ENCODE measurements around the gene RNGTT.
"Not testable (repeated sequence)": the region's sequence is repeated elsewhere in the genome, so short reads cannot be mapped to it uniquely, and the experiment has no call there.

RNGTT gene

GRCh38 chr6:88858455-88858854 lies 105.0 kb downstream of the RNGTT start:
- DNase-seq: no peak

DNA sequence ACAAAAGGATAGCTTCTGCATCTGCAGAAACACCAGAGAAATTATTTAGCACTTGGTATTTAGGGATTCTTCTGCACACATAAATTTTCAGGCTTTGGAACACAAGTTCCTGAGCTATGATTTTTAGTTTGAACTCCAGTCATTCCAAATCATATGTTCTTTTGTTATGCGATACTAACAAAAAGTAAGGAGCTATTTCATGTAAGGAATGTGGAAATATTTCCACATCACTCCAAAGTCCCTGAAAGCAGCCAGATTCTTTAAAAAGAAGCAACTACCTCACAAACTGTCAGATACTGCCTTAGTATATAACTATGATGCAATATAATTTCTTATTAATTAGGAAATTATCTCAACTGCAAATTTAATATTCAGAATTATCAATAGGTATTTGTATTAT lies 106.9 kb downstream of the RNGTT start:
- no peak for DNase-seq

DNA sequence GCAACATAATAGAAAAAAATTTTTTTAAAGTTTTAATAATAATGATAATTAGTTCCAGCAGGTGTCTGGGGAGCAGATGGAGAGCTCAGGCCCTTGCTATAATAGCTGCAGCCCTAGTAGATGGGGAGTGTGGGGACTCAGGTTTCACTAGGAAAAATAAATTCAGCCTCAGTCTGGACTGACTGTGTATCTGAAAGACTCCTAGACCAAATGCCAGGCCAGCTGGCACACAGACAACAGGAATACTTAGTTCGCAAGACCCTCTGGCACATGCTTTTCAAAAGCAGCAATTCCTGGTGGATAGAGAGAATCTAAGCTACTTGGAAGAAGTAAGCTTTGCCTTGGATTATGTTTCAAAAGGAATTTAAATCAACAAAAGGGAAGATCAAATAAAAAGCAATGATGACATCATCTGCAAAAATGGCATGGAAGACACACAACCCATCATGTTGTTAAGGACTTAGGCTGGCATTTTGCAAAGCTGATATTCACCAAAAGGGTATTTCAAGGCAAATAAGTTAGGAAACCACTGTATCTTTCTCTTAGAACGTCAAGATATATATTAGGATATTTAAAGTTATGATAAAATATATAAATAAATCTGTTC lies 107.8 kb downstream of the RNGTT start:
- DNase-seq: no peak

DNA sequence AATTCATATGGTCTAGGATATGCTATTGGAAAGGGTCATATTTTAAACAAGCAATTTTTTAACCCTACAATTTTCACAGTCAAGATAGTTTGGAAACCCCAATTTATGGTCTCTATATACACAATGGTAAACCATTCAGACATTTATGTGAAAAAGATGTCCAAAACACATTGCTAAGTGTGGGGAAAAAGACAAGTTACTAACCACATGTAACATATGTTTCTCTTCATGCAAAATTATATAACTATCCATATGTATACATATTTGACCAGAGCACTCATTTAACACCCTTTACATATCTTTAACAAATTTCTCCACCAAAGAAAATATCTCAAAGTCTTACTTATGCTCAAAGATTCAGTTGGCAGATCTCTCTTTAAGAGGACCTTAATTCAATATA lies 110.6 kb downstream of the RNGTT start:
- DNase-seq: no peak

- DNase-seq: no peak
Observed at GRCh38 chr6:88852000-88852399, 111.4 kb downstream of the RNGTT start.

GRCh38 chr6:88848870-88849269 lies 114.5 kb downstream of the RNGTT start:
- DNase-seq: no peak

- no peak for DNase-seq
Observed at GRCh38 chr6:88843040-88843439, 120.4 kb downstream of the RNGTT start.

DNA sequence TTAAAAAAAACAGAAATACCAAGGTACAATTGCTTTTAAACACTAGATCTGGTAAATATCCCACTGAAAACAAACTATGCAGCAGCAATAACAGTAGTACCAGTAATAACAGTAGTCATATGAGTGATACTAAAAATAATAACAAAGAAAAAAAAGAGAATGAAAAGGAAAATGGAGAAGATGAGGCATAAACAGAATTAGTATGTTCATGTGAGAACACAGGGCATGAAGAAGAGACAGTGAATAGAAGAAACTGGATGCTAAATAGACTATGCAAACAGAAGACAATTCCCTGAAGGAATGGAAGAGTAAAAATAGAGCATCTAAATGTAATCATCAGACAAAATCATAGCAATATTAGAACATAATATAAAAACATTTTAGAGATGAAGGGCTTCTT lies 121.1 kb downstream of the RNGTT start:
- DNase-seq: no peak

DNA sequence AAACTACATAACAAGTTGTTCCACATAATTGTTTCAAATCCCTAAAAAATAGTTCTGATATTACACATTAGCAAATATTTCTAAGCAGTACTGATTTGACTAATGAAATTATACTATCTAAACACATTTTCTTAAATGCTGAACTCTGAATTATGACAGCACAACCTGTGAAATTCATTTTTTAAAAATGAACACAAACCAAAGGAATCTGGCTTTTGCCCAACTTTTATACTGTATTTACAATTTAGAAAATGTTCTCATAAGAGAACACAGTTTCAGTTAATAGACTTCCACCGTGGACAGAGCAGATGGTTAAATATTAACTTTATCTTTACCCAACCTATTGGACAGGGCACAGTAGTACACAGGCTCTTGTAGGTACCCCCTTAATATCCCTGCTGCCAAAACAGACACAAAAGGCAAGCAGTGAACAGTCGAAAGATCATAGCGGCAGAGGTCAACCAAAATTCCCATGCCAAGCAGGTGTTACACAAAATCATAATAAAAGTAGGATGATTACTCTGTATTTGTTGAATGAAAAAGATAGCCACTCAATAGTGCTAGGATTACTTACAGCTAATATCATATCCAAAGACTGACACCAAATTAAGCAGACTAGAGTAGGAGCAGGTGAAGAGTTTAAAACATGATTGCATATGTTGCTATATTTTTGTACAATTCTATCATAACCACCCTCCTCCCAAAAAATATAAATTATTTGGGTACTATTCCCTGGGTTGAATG lies 122.5 kb downstream of the RNGTT start:
- no peak for DNase-seq

DNA sequence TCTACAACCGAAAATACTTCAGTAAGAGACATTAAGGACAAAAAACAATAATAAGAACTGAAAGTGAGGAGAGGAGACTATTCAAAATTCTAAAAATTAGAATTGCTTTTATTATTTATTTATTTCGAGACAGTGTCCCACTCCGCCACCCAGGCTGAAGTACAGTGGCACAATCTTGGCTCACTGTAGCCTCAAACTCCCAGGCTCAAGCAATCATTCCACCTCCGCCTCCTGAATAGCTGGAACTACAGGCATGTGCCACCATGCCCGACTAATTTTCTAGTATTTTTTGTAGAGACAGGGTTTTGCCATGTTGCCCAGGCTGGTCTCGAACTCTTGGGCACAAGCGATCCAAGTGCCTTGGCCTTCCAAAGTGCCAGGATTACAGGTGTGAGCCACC lies 123.1 kb downstream of the RNGTT start:
- DNase-seq: no peak

GRCh38 chr6:88839280-88839679 lies 124.1 kb downstream of the RNGTT start:
- DNase-seq: no peak

- DNase-seq: no peak
Observed at GRCh38 chr6:88835210-88835609, 128.2 kb downstream of the RNGTT start.

- not testable (repeated sequence) for DNase-seq
Observed at GRCh38 chr6:88833071-88833470, 130.3 kb downstream of the RNGTT start.

DNA sequence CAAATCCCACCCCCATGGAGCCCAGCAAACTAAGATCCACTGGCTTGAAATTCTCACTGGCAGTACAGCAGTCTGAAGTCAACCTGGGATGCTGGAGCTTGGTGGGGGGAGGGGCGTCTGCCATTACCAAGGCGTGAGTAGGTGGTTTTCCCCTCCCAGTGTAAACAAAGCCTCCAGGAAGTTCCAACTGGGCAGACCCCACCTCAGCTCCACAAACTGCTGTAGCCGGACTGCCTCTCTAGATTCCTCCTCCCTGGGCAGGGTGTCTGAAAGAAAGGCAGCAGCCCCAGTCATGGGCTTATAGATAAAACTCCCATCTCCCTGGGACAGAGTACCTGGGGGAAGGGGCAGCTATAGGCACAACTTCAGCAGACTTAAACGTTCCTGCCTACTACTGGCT lies 135.8 kb downstream of the RNGTT start:
- DNase-seq: not testable (repeated sequence)

DNA sequence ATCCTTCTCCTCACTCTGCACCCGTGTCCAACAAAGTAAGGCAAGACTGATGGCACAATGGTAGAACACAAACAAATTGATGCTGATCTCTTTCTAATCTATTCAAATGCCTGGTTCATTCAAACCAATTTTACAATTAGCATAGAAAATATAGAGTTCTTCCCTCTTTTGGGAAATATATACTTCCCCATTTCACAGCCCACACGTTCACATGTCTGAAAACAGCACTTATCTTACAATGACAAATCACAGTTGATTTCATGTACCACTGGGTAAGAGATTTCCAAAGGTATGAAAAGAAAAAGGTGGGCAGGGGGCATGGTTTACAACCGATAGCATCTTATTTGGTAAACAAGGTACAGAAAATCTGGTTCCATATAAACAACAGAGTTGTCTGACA lies 137.6 kb downstream of the RNGTT start:
- DNase-seq: peak; percentile 1 to 29

DNA sequence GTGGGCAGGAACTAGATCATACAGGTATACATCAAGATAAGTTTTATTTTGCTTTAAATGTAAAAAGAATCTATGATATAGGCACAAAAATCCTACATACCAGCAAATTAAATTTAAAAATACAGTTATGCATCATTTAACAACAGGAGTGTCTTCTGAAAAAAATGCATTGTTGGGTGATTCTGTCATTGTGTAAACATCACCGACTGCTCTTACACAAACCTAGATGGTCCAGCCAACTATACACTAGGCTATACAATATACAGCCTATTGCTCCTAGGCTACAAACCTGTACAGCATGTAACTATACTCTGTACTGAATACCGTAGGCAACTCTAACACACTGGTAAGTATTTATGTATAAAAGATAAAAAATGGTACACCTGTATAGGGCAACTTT lies 139.4 kb downstream of the RNGTT start:
- DNase-seq: no peak

GRCh38 chr6:88815491-88815890 lies 147.9 kb downstream of the RNGTT start:
- DNase-seq: no peak

GRCh38 chr6:88814909-88815308 lies 148.5 kb downstream of the RNGTT start:
- DNase-seq: no peak

DNA sequence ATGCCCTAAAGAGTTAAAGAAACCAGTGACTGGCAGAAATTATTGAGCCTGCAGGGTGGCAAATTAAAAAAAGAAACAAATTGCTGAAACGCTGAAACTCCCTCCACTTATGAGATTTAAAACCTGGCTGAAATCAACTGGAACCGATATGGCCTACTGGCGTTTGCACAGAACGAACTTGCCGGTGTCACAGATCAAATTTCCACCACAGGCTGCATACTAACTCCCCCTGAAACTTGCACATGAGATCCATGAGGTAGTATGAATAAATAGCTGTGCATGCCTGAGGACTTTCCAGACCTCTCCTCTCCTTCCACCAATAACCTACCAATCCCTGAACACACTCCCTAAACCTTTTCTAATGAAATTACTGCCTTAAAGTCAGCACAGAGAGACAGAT lies 150.4 kb downstream of the RNGTT start:
- no peak for DNase-seq

GRCh38 chr6:88810701-88811100 lies 152.7 kb downstream of the RNGTT start:
- DNase-seq: no peak

GRCh38 chr6:88810089-88810488 lies 153.3 kb downstream of the RNGTT start:
- no peak for DNase-seq

- DNase-seq: no peak
Observed at GRCh38 chr6:88808381-88808780, 155.0 kb downstream of the RNGTT start.

DNA sequence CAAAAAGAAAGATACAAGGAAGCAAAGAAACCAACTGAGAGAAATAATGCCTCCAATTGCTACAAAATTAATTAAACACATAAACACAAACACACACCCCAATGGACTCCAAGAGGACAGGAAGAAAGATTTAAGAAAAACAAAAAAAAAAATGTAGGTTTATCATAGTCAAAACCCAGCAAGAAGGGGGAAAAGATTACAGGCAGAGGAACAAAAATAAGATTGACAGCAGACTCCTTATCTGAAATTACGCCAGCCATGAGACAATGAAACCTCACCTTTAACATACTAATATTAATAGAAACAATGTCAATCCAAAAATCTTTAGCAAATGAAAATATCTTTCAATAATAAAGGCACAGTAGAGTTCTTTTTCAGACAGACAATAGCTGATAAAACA lies 155.8 kb downstream of the RNGTT start:
- peak; percentile 10 to 16 for DNase-seq

DNA sequence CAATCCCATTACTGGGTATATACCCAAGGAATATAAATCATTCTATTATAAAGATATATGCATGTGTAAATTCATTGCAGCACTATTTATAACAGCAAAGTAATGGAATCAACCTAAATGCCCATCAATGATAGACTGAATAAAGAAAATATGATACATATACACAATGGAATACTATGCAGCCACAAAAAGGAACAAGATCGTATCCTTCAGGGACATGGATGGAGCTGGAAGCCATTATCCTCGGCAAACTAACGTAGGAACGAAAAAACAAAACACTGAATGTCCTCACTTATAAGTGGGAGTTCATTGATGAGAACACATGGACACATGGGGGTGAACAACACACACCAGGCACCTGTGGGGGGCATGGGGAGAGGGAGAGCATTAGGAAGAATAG lies 156.7 kb downstream of the RNGTT start:
- DNase-seq: no peak

DNA sequence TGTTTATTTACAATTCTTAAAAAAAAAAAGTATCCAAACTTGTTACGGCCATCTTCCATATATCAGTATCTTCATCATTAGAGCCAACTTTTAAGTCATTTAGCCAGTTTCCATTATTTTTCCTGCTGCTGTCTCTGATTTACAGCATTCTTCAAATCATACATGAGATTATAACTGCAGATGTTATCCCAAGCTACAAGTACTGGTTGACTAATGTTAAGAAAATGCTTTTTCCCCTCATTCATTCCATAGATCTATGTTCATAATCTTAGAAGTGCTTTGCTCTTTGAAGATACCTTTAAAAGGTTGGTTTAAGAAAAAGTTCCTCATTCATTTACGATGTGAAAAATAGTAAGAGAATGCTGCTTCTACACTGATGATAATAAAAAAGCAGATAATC lies 158.7 kb downstream of the RNGTT start:
- DNase-seq: no peak

Measured in Kasumi-1 (cell line).